Fibroblast of skin of right quadriceps (primary cell): ENCODE results near the gene GFER.
"Not testable (repeated sequence)": the region's sequence is repeated elsewhere in the genome, so short reads cannot be mapped to it uniquely, and the experiment has no call there.

ENCODE experiments used
- DNase-seq: peaks from one replicate; pipeline ENCODE4 v3.0.0-alpha.2; 2013

GFER gene

GRCh38 chr16:2029350-2029749 is 45.4 kb downstream of the GFER start:
- DNase-seq = no peak

DNA sequence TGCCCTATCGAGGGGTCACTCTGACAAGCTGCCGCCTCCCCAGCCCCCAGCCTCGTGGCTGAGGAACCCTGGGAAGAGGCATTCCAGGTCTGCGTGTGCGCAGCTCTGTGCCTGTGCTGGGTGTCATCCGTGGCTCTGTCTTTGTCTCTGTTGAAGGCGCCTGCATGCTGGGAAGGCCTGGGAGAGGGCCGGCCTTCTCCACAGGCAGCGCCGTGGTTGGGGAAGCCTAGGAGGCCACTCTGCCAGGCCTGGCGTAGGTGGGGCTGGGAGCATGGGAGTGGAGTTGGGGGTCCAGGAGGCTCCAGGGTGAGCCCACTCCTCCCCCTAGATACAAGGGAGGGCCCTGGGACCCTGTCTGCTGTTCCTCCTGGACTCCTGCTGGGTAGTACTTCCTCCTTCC is 46.0 kb downstream of the GFER start:
- DNase-seq = no peak

DNA sequence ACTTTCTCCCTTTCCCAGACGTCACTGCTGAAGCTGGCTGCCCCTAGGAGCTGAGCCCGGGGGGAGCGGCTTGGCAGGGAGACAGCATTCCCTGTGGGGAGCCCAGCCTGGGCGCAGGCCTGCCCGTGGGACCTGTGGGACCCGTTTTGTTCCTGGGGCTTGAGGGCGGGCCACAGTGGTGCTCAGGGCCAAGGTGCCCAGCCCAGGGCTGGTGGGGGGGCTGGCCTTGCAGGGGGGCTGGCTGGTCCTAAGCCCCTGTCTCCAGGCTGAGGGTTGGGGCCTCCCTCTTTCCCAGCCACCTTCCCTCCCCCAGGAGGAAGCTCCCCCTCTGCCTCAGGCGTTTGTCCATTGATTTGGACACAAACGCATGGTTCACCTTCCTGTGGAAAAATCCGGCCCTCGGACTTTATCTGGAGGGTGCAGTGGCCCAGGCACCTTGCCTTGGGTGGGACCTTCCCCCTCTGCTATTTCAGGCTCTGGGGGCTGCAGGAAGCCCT is 47.1 kb downstream of the GFER start:
- no peak for DNase-seq

- DNase-seq = no peak
Measured at GRCh38 chr16:2032285-2033056, 48.5 kb downstream of the GFER start.

DNA sequence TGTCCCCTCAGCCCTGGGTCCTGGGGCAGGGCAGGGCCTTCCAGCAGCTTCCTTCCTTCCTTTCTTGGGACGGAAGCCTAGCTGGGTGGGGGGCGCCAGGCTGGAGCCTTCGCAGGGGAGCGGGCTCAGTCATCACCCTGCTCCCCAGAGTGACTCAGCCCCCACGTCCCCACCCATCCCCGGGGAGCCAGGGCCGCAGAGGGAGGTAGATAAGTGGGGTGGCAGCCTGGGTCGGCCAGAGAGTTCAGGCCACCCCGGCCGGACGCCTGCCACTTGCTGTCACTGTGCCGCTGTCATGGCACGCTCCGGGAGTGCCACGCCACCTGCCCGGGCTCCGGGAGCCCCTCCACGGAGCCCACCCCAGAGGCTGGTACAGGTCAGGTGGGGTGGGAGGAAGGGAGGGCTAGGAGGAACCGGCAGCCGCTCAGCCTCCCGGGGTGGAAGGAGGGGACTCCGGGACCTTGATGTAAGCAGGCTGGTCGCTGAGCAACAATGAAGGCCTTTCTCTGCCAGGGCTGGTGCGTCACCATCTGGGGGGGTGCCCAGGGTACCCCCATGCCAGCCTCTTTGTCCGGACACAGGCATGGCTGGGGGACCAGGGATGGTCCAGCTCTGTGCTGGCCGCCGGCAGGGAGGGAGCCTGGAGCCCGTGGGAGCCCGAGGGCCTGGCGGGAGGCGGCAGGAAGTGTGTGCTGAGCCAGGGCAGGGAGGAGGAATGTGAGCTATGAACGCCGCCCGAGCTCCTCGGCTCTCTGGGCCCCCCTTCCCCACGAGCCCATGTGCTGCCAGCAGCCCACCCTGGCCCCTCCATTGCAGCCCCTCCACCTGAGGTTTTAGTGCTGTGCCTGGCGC is 49.3 kb downstream of the GFER start:
- peak; percentile 57 for DNase-seq

DNA sequence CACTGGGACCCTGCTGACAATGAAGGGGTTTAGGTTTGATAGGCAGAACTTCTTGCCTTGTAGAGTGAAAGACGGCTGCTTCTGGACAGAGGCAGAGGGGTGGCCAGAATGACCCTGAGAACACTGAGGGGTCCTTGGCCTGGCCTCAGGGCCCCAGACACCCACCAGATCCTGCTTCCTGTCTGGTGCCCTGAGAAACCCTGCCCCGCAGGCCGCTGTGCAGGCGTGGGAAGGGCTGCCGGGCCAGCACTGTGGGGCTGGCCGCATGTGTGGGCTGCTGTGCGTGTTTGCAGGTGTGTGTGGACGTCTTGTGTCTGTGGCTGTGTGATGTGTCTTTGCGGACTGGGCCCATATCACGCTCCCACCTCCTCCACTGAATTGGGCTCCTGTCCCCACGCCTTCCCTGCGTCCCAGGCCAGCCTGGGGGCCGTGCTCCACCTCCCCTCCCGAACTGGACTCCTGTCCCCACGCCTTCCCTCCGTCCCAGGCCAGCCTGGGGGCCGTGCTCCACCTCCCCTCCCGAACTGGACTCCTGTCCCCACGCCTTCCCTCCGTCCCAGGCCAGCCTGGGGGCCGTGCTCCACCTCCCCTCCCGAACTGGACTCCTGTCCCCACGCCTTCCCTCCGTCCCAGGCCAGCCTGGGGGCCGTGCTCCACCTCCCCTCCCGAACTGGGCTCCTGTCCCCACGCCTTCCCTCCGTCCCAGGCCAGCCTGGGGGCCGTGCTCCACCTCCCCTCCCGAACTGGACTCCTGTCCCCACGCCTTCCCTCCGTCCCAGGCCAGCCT is 50.1 kb downstream of the GFER start:
- DNase-seq = not testable (repeated sequence)

- no peak for DNase-seq
Measured at GRCh38 chr16:2034696-2035430, 50.9 kb downstream of the GFER start.

DNA sequence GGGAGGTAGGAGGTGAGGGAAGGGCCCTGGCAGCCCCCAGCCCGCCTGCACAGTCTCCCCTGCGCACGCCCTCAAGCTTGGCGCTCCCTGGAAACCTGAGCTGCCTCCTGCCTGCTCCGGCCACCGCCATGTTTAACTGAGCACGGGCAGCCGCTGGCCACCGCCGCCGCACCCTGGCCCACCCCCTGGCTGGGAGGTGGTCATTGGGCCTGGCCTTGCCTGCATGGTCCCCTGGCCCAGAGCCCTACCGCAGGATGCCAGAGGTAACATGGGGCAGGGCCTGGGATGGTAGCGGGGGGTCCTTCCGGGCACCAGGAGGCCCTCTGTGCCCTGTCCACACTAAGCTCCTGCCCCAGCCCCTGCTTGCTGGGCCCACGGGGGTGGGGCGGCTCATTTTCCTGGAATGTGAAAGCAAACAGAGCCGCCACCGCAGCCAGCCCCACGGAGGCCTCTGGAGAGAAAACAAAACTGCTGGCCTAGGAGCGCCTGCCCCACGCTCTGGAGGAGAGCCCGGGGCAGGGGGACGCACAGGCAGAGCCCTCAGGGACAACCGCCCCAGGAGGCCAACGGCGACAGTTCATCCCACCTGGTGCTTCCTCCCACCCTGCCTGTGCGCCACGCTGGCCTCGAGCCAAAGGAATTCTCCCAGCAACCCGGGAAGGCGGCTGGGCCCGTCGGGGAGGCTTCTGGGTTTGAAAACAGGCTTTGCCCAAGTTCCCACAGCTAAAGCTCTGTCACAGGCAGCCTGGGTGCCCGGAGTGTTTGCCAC is 51.6 kb downstream of the GFER start:
- peak; percentile 72 for DNase-seq

GRCh38 chr16:2036200-2036966 is 52.4 kb downstream of the GFER start:
- no peak for DNase-seq

DNA sequence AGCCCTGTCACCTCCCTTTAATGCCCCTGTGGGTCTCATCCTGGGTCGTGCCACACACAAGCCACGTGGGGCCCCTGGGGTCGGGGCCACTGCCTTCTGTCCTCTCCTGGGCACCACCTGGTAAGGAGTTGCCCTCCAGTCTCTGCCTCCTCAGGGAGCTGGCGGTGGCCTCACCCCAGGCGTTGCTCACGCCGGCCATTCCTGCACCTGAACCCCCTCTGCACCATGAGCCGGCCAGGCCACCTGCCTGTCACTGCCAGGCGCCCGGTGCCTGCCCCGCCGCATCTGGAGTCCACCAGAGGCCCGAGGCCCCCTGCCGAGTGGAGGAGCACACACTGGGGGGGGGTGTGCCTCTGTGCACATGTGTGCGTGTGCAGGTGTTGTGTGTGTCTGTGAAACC is 53.1 kb downstream of the GFER start:
- DNase-seq = no peak
